ENCODE data around the gene CALHM5.

The CALHM5 gene

DNA sequence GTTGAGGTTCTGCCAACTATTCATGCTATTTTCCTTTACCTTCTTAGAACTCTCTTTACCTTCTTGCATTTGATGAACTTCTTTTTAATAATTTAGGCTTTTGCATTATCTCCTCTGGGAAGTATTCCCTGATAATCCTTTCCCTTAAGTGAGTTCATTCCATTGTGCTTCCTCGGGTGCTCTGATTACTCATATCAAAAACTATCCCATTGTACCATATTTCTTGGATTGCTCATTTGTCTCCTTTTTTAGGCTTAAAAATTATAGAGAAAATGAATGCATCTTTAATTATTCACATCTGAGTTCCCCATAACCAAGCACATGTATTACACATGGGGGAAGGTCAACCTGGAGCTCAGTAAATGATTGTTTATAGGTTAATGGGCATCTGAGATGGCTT is 44.6 kb downstream of the CALHM5 start:
- no peak for DNase-seq

DNA sequence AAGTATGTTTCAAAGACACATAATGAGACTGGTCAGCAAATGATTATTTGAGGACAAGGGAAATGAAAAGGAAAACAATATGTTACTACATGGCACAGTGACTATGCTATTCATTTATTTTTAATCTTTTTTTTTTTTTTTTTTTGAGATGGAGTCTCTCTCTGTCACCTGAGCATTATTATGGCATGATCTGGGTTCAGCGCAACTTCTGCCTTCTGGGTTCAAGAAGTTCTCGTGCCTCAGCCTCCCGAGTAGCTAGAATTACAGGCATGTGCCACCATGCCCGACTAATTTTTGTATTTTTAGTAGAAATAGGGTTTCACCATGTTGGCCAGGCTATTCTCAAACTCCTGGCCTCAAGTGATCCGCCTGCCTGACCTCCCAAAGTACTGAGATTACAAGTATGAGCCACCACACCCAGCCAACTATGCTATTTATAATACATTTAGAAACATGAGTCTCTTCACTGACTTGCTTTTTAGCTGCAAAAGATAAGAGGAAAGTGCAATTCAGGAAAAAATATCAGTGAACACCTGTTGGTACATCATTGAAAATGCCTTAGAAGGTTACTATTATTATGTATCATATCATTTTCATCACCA is 45.5 kb downstream of the CALHM5 start:
- no peak for DNase-seq

GRCh38 chr6:116557893-116558292 is 46.5 kb downstream of the CALHM5 start:
- no peak for DNase-seq

DNA sequence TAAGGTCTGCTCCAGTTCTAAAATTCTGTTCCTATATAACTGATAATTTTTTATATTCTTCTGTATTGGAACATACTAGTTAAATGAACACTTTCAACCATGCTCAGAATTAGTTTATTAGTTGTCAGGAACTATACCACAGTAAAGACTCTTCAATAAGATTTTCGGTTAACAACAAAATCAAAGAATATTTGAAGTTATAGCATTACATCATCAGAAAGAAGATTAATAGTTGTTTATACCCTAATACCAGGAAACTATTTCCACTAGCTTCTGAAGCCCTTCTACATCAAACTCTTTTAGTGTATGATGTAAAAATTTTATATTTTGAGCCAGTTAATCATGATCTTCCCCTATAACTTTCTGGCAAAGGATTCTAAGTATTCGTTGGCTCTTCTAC is 48.7 kb downstream of the CALHM5 start:
- no peak for DNase-seq

GRCh38 chr6:116561377-116562018 is 50.1 kb downstream of the CALHM5 start:
- DNase-seq: peak; percentile 81

- DNase-seq: no peak
These were observed 50.6 kb downstream of the CALHM5 start for GRCh38 chr6:116562019-116562403.

DNA sequence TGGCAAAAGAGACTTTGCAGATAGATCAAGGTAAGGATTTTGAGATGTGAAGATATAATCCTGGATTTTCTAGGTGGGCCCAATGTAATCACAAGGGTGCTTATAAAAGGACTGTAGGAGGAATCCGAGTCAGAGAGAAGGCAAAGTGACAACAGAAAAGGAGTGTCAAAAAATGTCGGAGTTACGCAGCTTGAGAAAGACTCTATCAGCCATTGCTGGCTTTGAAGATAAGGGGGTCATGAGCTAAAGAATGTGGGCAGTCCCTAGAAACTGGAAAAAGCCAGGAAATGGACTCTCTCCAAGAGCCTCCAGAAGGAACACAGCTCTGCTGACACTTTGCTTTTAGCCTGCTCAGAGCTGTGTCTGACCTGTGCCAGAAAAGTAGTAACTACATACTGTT is 51.2 kb downstream of the CALHM5 start:
- no peak for DNase-seq

GRCh38 chr6:116563830-116564229 is 52.4 kb downstream of the CALHM5 start:
- DNase-seq: no peak

DNA sequence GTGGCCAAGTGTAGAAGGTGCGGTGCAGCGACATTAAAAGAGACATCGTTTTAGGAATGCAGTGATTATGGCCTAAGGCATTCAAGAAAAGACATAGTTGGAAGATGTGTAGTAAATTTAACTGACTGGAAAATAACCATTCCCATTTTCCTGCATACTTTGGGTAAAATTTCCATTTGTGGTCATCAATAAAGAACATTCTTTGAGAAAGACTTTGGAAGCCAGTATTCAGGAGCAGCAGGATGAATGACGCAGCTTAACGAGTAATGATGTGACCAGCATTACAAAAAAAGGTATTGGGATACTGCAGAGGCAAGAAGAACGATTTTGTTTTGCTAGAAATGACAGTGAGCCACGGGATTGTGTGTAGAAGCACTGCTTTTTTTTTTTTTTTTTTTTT is 52.9 kb downstream of the CALHM5 start:
- no peak for DNase-seq

DNA sequence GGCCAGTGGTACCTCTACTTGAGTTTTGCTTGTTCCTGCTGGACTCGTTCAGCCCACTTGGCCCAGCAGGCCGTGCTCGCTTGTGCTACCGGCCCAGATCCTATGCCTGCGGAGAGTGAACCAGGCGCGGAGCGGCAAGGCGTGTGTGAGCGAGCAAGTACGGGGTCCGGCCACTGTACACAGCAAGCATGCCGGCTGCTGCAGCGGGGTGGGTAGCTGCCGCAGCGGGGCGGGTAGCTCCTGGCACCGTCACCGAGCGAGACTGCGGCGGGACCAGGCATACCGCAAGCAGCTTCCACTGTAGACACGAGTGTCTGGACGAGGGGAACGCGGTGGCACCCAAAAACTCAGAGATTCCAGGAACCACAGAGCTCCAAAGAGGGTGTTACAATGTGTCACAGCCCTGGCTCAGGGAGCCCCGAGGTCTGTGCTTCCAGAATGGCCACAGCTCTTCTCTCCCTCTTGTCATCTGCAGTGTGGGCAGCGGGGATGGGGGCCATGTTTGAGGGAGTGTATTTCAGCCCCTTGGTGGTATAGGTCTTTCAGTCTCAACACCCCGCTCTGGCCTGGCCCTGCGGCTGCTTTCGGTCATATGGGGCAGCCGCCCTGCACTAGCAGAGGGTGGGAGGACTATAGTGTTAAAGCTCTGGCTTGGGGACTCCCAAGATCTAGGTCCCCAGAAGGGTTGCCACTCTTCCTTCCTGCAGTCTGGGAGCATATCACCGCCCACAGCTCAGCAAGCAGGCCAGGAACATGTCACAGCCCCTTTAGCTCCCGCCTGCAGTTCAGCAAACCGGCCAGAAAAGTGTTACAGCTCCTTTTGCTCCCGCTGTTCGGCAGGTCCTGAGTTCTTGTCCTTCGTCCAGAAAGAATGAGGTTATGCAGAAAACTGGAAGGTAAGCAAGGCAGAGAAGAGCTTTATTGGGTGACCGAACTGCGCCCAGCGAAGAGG is 53.8 kb downstream of the CALHM5 start:
- DNase-seq: peak; percentile 33

- no peak for DNase-seq
These were observed 56.7 kb downstream of the CALHM5 start for GRCh38 chr6:116568111-116568510.

- no peak for DNase-seq
These were observed 57.6 kb downstream of the CALHM5 start for GRCh38 chr6:116568821-116569755.

DNA sequence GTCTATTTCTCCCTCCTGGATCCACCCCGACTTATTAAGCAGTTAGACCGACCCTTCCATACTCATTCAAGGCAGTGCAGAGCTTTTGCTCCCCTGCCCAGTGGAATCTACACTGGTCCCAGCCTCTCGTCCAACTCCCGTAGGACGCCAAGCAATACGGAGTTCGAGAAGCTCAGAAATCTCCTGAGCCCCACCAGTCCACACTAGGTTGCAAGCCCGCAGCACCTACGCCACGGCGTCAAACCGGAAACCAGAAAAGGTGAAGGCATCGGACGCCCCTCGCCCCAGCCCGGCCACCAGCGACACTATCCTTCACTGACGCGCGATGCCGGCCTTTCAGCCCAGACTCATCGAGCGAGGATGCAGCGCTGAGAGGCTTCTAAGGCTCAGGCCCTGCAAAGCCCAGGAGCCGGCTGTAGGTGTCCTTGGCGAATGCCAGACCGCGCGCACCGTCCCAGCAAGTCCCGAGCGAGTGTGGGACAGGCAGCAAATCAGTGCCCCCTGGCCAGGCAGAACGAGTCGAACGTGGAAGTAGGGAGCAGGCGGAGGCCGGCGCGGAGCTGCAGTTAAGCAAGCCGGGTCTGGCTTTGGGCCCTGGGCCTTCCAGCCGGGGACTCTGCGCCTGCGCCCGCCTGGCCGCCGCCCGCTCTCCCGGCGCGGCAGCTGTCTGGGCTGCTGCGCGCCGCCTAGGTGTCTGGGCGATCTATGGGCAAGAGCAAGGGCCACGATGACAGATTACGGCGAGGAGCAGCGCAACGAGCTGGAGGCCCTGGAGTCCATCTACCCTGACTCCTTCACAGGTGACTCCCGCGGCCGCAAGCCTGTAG is 59.6 kb downstream of the CALHM5 start, which contains the start of gene RWDD1:
TSS of gene RWDD1 (plus strand) at position 649 of the 827 bp plus-strand sequence. CDS start at position 728, 79 bp downstream.
- DNase-seq: peak; percentile 97

DNA sequence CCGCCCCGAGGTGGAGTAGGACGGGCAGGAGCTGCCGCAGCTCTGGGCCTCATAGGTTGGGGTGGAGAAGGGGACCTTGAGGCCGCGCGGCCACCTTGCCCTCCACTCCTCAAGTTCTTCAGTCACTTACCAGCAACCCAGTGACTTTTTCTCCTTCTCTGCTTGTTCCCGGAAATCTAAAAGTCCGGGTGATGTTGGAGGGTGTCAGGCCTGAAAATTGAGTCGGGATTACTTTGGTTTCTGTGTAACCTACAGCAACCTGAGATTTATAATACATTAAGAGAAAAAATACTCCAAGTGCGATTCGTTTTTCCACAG is 60.2 kb downstream of the CALHM5 start:
- no peak for DNase-seq

- no peak for DNase-seq
These were observed 60.7 kb downstream of the CALHM5 start for GRCh38 chr6:116572162-116572561.
